Measurements from ENCODE around the gene ZNF626. TPM values are rescaled to one million over a fixed set of nuclear protein-coding genes. Genes with fewer than 3 reads are reported as not detected.
"Not testable (repeated sequence)": the region's sequence is repeated elsewhere in the genome, so short reads cannot be mapped to it uniquely, and the experiment has no call there.

The ZNF626 gene
- total and polyA plus RNA-seq, 5 experiments from 2014 or later: 4.8 to 17.8 (median 13.7) TPM

GRCh38 chr19:20614971-20615370, 46.4 kb downstream of the ZNF626 start:
- H3K4me1 Mint-ChIP-seq, POLR2A ChIA-PET, DNase-seq, H3K27ac Mint-ChIP-seq, H3K4me3 Mint-ChIP-seq, ATAC-seq, H3K27me3 Mint-ChIP-seq: not testable (repeated sequence)
- Mint-ChIP-seq H3K36me3 (peaks cover 0 to 40% (median 18%) of the 10 kb centered on the region in 3 donors), H3K9me3 (peaks cover 26 to 88% (median 51%) of the 10 kb centered on the region in 9 donors)

- DNase-seq: no peak
- H3K27me3 Mint-ChIP-seq: no peaks in the 10 kb centered on the region
- peaks cover 0 to 47% (median 15%) of the 10 kb centered on the region in 3 donors for H3K36me3 Mint-ChIP-seq
- H3K4me1 Mint-ChIP-seq: peaks cover 0 to 3% (median 0%) of the 10 kb centered on the region in 4 donors
- POLR2A ChIA-PET: no interaction called here
- peaks cover 29 to 91% (median 57%) of the 10 kb centered on the region in 9 donors for H3K9me3 Mint-ChIP-seq
- ATAC-seq: no peak
- H3K27ac Mint-ChIP-seq: no peak overlapping the region
- no peak overlapping the region for H3K4me3 Mint-ChIP-seq
Observed at GRCh38 chr19:20612711-20613316, 48.6 kb downstream of the ZNF626 start.

GRCh38 chr19:20611866-20612265, 49.5 kb downstream of the ZNF626 start:
- Mint-ChIP-seq H3K4me3 (no peak overlapping the region), H3K27ac (no peak overlapping the region), H3K36me3 (peaks cover 0 to 47% (median 15%) of the 10 kb centered on the region in 3 donors), H3K4me1 (peaks cover 0 to 3% (median 0%) of the 10 kb centered on the region in 4 donors), H3K9me3 (peaks cover 28 to 91% (median 60%) of the 10 kb centered on the region in 9 donors), H3K27me3 (no peaks in the 10 kb centered on the region)
- DNase-seq (no peak), ATAC-seq (no peak)
- POLR2A ChIA-PET: no interaction called here

- no peak overlapping the region for H3K27ac Mint-ChIP-seq
- H3K27me3 Mint-ChIP-seq: no peaks in the 10 kb centered on the region
- ATAC-seq (no peak), DNase-seq (no peak)
- H3K36me3 Mint-ChIP-seq: peaks cover 0 to 40% (median 18%) of the 10 kb centered on the region in 3 donors
- peaks cover 16 to 87% (median 51%) of the 10 kb centered on the region in 9 donors for H3K9me3 Mint-ChIP-seq
- no peak overlapping the region for H3K4me3 Mint-ChIP-seq
- POLR2A ChIA-PET: no interaction called here
- H3K4me1 Mint-ChIP-seq: peaks cover 0 to 3% (median 0%) of the 10 kb centered on the region in 4 donors
Observed at GRCh38 chr19:20607943-20608342, 53.4 kb downstream of the ZNF626 start.

Other genes with a start within 250 kb of the ZNF626 start
- 10 to 100 TPM; 48.8 to 52.9 TPM for gene ZNF737, start 95.8 kb downstream of the ZNF626 start, total RNA-seq
- 10 to 100 TPM; 10.7 to 15.1 (median 10.8) TPM for gene ZNF737, start 95.8 kb downstream of the ZNF626 start, polyA plus RNA-seq
- 10 to 100 TPM; 15.6 to 15.7 TPM for gene ZNF66, start 114.7 kb upstream of the ZNF626 start, total RNA-seq
- gene ZNF66, start 114.7 kb upstream of the ZNF626 start, polyA plus RNA-seq: 1 to 10 TPM; 3.4 to 4.1 (median 3.6) TPM

All from naive thymus-derived CD8-positive, alpha-beta T cell (primary cell).